Type B pancreatic cell (in vitro differentiated cells): ENCODE measurements around the gene REV3L. TPM values are rescaled to one million over a fixed set of nuclear protein-coding genes. Genes with fewer than 3 reads are reported as not detected.

ENCODE experiments used
- DNase-seq: peaks from one replicate; pipeline ENCODE4 v3.0.0; 2021; ENCODE audit warnings: mixed read lengths; ENCODE audit not compliant: unreplicated experiment; ENCODE audit errors: extremely low spot score
- H3K27ac Mint-ChIP-seq: 2 replicates; pipeline ENCODE4 v1.8.0; 2021; ENCODE audit warnings: mild to moderate bottlenecking, mixed read lengths
- H3K27me3 Mint-ChIP-seq: 2 replicates; pipeline ENCODE4 v1.8.0; 2021; ENCODE audit warnings: mixed read lengths
- H3K36me3 Mint-ChIP-seq: 2 replicates; pipeline ENCODE4 v1.8.0; 2021; ENCODE audit warnings: mixed read lengths
- H3K4me1 Mint-ChIP-seq: one replicate; pipeline ENCODE4 v1.8.0; 2021; ENCODE audit warnings: mixed read lengths; ENCODE audit not compliant: unreplicated experiment
- H3K4me3 Mint-ChIP-seq: 2 replicates; pipeline ENCODE4 v1.8.0; 2021; ENCODE audit warnings: mild to moderate bottlenecking, mixed read lengths
- H3K9me3 Mint-ChIP-seq: 2 replicates; pipeline ENCODE4 v1.8.0; 2021; ENCODE audit warnings: mixed read lengths
- CTCF ChIP-seq: fragments of 200-600 bp; sonication (generic); conservative IDR thresholded peaks from 2 replicates; pipeline ENCODE4 v1.5.0; 2021; ENCODE audit warnings: antibody characterized with exemption, mild to moderate bottlenecking
- total RNA-seq: library from RNA; stranded (reverse); gene quantifications from 2 replicates; pipeline ENCODE4 v1.2.1, GENCODE V29; 2021; ENCODE audit warnings: low replicate concordance

REV3L gene
- total RNA-seq, 1 donor from 2014 or later = 34.4 TPM

GRCh38 chr6:111428811-111429210, 54.2 kb downstream of the REV3L start:
- no peak for DNase-seq
- Mint-ChIP-seq H3K4me1 (peaks cover 26% of the 10 kb centered on the region), H3K4me3 (no peak overlapping the region), H3K27me3 (no peaks in the 10 kb centered on the region), H3K27ac (no peak overlapping the region), H3K36me3 (peaks cover 53% of the 10 kb centered on the region), H3K9me3 (peaks cover 9% of the 10 kb centered on the region)
- no peak for TF ChIP-seq CTCF

GRCh38 chr6:111427341-111428116, 55.5 kb downstream of the REV3L start:
- no peaks in the 10 kb centered on the region for H3K27me3 Mint-ChIP-seq
- peaks cover 9% of the 10 kb centered on the region for H3K9me3 Mint-ChIP-seq
- peaks cover 51% of the 10 kb centered on the region for H3K36me3 Mint-ChIP-seq
- H3K27ac Mint-ChIP-seq = no peak overlapping the region
- no peak for DNase-seq
- no peak for TF ChIP-seq CTCF
- H3K4me1 Mint-ChIP-seq = peaks cover 31% of the 10 kb centered on the region
- H3K4me3 Mint-ChIP-seq = no peak overlapping the region

GRCh38 chr6:111423960-111424846, 58.8 kb downstream of the REV3L start:
- H3K36me3 Mint-ChIP-seq = peaks cover 36% of the 10 kb centered on the region
- peaks cover 8% of the 10 kb centered on the region for H3K9me3 Mint-ChIP-seq
- H3K27ac Mint-ChIP-seq = no peak overlapping the region
- no peak for DNase-seq
- no peak for TF ChIP-seq CTCF
- H3K4me3 Mint-ChIP-seq = no peak overlapping the region
- peaks cover 18% of the 10 kb centered on the region for H3K4me1 Mint-ChIP-seq
- no peaks in the 10 kb centered on the region for H3K27me3 Mint-ChIP-seq

- Mint-ChIP-seq H3K9me3 (no peaks in the 10 kb centered on the region), H3K4me1 (peaks cover 25% of the 10 kb centered on the region), H3K27me3 (no peaks in the 10 kb centered on the region), H3K4me3 (no peak overlapping the region), H3K36me3 (peaks cover 26% of the 10 kb centered on the region), H3K27ac (peak overlapping the region; percentile 4)
- DNase-seq = no peak
- TF ChIP-seq CTCF = no peak
These were observed 59.9 kb downstream of the REV3L start for GRCh38 chr6:111423055-111423633.

- no peaks in the 10 kb centered on the region for H3K9me3 Mint-ChIP-seq
- H3K4me1 Mint-ChIP-seq = peaks cover 36% of the 10 kb centered on the region
- H3K27ac Mint-ChIP-seq = no peak overlapping the region
- no peak for DNase-seq
- H3K4me3 Mint-ChIP-seq = no peak overlapping the region
- H3K27me3 Mint-ChIP-seq = no peaks in the 10 kb centered on the region
- H3K36me3 Mint-ChIP-seq = peaks cover 10% of the 10 kb centered on the region
- no peak for TF ChIP-seq CTCF
These were observed 63.9 kb downstream of the REV3L start for GRCh38 chr6:111418971-111419693.
